HG02973 (cell line): ENCODE data around the gene OLA1.

ENCODE experiments used
- ATAC-seq: cut with Tn5 transposase; IDR thresholded peaks from one replicate; pipeline ENCODE4 v1.9.1; 2021; ENCODE audit warnings: moderate library complexity; ENCODE audit not compliant: unreplicated experiment

Gene OLA1

DNA sequence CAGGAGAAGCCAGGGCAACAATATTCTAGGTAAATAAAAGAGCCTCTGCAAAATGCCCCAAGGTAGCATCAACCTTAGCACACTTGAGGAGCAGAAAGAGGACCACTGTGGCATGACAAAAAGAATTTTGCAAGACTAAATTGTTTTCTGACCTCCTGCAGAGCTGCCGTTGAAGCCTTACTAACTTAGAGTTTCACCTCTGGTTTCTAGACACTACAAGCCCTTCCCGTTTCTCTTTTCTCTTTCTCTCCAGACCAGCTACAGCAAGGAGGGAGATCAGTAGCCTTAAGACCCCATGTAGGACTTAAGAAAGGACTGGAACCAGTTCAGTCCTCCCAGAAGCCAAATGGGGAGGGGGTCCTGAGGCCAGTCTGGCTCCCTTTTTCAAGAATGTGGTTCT lies 209.9 kb downstream of the OLA1 start:
- no peak for ATAC-seq

DNA sequence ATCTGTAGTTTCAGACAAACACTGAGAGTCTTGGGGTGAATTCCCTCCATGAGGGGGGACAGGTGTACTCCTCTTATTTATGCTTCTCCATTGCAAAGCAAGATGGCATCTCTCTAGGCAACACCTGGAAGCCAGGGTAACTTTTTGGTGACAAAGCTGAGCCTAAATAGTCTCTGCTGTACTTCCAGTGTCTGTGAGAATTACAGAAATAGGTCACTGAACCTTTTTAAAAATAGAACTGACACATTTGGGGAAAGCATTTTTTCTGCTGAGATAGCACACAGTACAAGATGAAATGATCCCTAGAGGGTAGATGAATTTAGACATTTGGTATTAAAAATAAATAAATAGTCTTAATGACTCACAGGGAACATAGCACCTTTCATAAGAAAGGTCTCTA lies 211.5 kb downstream of the OLA1 start:
- no peak for ATAC-seq

DNA sequence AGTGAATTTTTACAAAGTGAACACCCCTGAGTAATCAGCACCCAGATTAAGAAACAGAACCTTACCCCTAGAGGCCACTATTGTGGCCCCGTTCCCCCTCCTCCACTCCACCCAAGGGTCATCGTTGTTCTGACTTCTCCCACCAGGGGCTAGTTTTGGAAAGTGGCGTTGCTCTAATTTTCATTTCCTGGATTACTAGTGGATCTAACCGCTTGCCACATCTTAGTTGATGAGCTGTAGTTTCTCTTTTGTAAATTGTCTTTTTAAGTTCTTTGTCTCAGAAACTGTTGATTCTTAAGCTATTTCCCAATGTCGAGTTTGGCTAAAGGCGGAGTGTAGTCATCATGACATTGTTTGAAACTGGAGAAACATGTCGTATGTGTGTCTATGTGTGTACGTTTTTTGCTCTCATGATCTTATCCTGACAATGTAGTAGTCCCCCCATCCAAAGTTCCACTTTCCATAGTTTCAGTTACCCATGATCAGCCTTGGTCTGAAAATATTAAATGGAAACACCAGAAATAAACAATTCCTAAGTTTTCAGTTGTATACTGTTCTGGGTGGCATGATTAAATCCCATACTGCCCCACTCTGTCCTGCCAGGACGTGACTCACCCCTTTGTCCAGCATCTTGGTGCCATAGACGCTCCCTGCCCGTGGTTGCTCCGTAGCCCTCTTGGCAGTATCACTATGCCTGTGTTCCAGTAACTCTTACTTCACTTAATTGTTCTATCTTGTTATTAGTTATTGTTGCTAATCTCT lies 212.2 kb downstream of the OLA1 start:
- no peak for ATAC-seq

DNA sequence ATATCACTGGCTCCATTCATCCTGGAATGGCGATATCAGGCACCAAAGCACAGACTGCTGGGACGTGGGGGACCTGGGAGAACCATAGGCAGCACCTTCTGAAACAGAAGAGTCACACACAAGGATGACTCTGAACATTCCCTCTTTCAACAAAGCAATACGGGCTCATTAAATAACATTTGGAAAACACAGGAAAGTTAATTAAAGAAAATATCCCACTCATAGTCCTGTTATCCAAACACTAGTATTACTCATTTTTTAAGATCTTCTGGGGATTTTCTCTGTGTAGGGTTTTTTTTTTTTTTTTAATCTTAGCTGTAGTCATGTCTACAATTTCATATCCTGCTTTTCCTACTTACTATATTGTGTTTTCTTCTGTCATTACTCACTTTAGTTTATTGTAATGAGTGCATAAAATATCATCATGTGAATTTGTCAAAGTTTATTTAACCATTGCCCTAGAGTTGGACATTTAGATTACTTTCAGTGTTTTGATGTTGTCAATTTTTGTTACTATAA lies 213.2 kb downstream of the OLA1 start:
- no peak for ATAC-seq

DNA sequence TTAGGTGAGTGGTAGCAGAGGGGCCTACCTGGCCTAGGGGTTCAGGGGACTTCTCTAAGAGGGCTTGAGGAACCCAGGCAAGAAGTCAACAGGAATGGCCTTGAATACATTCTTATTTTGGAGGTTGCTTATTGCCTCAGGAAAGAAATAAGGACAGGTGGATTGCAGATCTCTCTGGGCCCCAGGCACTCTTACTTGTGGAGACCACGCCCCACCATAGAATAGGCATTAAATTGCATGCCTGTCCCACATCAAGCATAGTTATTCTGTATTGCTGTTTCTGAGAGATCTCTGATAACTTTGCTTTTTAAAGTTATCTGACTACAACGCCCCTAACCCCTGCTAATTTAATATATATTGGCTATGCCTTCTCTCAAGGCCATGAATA lies 215.2 kb downstream of the OLA1 start:
- no peak for ATAC-seq

DNA sequence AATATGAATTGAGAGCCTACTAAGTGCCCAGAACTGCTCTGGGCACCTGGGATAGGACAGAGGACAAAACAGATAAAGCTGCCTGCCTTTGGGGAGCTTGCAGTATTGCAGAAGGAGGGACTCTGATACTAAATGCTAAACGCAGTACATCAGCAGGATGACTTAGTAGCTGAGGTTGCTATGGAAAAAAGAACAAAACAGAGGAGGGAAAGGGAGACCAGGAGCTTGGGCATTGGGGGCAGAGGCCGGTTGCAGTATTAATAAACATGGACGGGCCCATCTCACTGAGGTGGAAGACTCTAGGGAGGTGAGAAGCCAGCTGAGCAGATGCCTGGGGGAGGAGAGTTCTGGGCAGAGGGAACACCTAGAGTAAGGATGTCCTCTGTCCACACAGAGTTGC lies 217.1 kb downstream of the OLA1 start:
- ATAC-seq, result no peak

DNA sequence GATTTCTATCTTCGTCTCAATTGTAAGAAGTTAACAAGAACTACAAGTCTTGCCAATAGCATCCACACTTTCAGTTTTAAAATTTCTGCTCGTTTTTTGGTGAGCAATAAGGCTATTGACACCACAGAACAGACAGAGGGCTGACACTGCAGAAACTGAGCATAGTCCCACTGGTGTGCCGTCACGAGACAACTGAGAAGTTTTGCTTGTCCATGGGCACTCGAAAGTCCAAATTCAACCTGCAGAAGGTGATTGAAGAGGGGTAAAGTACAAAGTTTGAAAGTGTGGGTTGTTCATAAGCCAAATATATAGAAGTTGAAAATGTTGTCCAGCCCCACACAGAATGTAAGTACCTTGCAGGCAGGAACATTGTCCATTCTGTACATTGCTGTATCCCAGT lies 219.4 kb downstream of the OLA1 start:
- no peak for ATAC-seq

DNA sequence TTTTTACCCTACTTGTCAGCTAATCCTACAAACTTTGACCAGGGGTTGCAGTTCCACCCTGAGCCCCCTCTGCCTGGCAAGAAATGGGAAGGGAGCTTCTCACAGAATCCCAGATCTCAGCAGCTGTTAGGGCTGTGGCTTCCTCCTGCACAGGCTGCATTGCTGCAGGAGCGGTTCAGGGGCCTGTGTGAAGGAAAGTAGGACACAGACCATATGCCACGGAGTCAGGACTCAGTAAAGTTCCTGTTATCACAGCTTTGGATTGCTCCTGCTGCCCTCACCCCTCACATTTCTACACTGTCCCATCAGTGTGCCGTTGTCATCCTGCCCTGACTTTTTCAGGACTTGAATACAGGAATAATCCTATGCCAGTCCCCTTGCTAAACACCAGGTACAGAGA lies 220.4 kb downstream of the OLA1 start:
- ATAC-seq, result no peak

DNA sequence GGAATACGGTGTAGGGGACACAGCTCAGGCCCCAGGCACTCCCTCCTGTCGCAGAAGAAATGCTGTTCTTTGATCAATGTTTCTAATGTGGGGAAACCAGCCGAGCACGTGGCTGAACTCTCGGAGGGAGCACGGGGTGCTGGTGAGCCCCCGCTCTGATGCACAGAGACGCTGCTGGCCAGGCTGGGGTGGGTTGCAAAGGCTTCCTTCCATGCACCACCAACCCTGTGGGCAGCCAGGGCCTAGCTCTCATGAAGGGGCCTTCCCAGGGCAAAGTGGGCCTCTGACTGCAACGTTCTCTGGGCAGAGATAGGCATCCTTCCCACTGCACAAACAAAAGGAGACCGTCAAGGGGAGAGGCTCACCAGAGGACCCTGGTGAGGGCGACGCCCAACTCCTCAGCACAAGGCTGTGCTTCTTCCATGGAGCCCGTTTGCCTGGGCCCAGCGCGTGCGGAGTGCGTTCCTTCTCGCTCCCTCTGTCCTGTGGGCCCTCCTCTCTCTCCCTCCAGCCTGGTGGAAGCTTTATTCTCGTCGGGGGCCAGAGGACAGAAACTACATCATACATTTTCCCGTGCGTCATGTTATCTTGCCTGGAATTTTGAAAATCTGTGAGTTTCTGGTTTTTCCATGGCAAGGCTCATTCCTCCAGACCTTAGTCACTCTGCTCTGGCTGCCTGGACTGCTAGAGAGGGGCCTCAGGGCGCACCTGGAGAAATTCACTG lies 222.0 kb downstream of the OLA1 start:
- no peak for ATAC-seq

DNA sequence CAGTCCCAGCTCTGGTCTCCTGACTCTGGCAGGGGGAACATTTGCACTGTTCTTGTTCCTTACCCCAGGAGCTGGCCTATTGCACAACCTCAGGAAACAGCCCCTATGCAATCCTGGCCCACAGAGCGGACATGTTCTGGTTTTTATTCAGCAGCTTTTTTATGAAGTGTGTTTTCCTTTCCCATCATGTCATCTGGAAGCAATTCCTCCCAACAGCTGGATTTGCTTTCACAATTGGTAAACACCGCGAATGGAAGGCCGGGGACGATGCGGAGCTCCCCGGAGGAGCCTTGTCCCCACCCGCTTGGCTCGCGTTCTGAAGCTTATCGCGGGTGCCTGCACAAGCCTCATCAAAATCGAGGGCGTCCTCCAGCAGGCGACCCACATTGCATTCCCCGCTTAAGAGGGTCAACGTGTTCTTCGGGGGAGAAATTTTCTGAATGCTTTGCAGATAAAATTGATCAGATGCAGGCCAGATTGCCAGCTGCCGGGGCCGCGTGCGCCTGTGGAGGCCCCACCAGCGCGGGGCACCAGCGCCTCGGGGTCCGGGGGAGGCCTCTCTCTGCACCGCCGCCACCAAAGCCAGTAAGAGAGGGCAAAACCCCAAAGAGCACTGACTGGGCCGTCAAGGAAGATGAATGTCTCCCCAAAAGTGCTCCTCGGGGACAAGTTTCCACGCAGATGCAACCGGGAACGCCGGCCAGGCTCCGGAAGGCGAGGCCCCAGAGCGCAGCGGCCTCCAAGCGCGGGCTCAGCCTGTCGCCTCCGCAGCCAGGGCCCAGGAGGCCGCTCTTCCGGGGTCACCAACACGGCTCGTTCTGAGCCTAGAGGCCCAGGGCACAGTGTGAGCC lies 222.8 kb downstream of the OLA1 start:
- no peak for ATAC-seq

DNA sequence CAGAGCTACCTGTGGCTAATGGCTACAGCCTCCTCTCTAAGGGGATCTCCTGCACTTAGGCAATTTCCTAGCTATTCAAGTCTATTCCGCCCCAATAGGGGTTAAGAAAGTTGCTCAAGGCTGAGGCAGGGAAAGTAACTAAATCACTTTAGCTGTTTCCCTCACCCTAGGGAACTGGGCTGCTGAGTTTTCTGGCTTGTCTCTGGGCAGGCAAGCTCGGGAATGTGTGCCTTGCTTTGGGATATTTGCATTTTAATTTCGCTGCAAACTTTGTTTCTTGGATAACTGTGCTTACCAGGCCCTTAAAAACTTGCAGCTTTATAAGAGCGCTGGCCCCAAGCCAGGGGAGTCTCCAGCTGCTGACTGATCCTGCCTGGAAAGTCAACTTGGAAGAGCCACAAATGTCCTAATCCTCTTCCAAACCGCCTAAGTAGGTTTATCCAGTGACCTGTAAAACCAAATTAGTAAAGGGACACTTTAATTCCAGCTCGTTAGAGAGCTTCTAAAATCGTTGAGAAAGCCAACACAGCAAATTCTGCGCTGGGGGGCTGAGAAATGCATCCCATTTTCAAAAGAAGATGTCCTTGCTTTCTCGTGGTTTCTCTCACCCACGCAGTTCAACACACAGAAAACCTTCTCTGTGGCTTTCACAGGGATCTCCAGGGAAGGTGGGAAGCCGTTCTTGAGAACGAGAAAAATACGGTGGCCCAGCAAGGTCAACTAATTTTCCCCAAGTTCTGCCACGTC lies 223.6 kb downstream of the OLA1 start:
- ATAC-seq, result no peak

DNA sequence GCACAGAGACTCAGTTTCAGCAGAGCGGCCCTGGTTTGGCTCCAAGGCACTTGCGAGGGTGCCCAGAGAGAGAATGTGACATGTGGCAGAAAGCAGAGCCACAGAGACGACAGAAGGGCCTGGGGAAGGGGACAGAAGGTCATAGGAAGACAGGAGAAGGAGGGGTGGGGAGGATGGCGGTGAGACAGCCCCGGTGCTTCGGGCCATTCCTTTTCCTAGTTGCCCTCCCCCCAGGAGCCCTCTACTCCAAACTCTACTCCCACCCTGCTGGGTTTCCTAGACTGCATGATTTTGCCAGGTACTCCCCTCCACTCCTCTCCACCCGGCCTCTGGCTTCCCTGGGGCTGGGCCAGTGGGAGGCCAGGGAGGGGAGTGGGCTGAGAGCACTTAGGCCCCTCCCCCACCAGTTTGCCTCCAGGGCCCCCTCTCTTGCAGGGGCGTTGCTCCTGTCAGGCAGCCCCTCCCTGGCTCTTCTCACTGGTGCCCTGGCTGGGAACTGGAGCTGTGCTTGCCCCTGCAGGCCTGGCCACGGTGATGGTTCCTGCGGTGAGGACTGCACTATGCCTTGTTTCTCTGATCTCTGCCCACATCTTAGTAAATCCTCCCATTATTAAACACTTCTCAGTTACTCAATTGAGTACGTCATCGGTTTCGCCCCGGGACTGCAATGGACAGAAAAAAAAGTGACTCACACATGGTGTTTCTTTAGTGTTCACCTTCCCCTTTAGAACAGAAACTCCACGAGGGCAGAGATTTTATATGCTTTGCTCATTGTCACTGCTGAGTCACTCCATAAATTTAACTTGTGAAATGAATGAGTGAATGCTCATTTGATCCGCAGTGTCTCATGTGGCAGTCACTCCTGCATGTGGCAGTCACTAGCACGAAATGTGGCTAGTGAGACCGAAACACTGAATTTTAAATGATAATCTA lies 224.5 kb downstream of the OLA1 start:
- no peak for ATAC-seq
